Activated CD8-positive, alpha-beta T cell treated with anti-CD3 and anti-CD28 coated beads, Interleukin-2, amount 10 ng/mL, durations not matched to agents 7 days and 5 days (primary cell): ENCODE results near the gene COL9A3. TPM values are rescaled to one million over a fixed set of nuclear protein-coding genes. Genes with fewer than 3 reads are reported as not detected.
A peak's percentile ranks its signal among the peaks of the same experiment; 100 is the strongest.

Experiments used
- ATAC-seq: fragments of 150-1000 bp; cut with Tn5 transposase; one replicate; pipeline ENCODE4 v1.10.0; 2021; ENCODE audit warnings: moderate library complexity
- CTCF ChIA-PET: fragments of 350-600 bp; sonication (Branson Sonifier 250); formaldehyde crosslinking; loops from one replicate; lab custom pipeline; 2021; ENCODE audit warnings: antibody characterized with exemption; lab: Charles Lee
- POLR2A ChIA-PET: fragments of 350-600 bp; sonication (Branson Sonifier 250); formaldehyde crosslinking; loops from one replicate; lab custom pipeline; 2021; ENCODE audit warnings: antibody characterized with exemption; lab: Charles Lee
- DNase-seq: peaks from one replicate; pipeline ENCODE4 v3.0.0-alpha.2; 2020
- H3K27ac Mint-ChIP-seq: one replicate; pipeline ENCODE4 v1.8.0; 2021; ENCODE audit warnings: mild to moderate bottlenecking, mixed read lengths
- H3K27me3 Mint-ChIP-seq: one replicate; pipeline ENCODE4 v1.8.0; 2021; ENCODE audit warnings: low read depth, mixed read lengths
- H3K36me3 Mint-ChIP-seq: one replicate; pipeline ENCODE4 v1.8.0; 2021; ENCODE audit warnings: low read depth, mixed read lengths
- H3K4me1 Mint-ChIP-seq: one replicate; pipeline ENCODE4 v1.8.0; 2021; ENCODE audit warnings: low read depth, mixed read lengths
- H3K4me3 Mint-ChIP-seq: one replicate; pipeline ENCODE4 v1.8.0; 2021; ENCODE audit warnings: mild to moderate bottlenecking, mixed read lengths
- H3K9me3 Mint-ChIP-seq: one replicate; pipeline ENCODE4 v1.8.0; 2022; ENCODE audit warnings: mixed read lengths; ENCODE audit not compliant: insufficient read depth
- total RNA-seq, 2 experiments: library from RNA; stranded (reverse); gene quantifications; one replicate each; pipeline ENCODE4 v1.2.3, GENCODE V29; 2021

COL9A3 gene
- total RNA-seq, 2 experiments from 2014 or later, result not detected

DNA sequence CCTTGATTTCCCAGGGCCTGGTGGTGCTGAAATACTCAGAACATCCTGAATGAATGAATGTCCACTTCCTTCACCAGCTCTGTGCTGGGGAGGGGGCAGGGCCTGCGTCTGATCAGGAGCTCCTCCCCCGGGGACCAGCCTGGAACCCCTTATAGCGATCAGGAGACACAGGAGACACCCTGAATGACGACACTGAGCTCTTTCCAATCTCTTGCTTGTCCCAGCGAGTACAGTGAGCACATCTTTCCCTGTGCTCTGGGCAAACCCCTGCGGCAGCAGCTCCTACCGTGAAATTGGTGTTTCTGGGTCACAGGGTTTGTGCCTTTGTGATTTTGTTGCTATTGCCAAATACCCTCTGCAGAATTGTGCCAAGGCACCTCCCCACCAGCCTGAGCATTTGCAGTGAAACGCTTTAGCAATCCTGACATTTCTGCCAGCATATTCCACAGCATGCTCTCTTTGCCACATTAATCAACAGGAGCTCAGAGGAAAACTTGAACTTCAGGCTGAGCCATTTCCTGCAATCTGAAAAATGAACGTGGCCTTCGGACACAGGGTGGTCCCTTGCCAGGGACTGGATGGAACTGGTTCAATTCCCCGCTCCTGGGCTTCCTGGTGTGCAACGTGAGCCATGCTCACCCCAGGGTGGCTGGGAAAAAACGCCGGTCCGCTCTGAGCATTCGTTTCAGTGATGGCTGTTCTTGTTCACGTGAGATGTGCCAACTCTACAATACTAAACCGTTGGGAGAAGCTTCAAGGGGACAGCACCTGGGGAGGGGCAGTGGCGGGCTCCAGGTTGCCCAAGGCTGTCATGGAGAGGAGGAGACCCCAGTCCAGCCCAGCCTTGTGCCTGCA is 43.6 kb upstream of the COL9A3 start:
- Mint-ChIP-seq H3K27me3 (no peaks in the 10 kb centered on the region), H3K36me3 (no peaks in the 10 kb centered on the region), H3K4me3 (no peak overlapping the region), H3K9me3 (no peaks in the 10 kb centered on the region), H3K4me1 (peaks cover 38% of the 10 kb centered on the region), H3K27ac (no peak overlapping the region)
- DNase-seq (no peak), ATAC-seq (no peak)
- ChIA-PET CTCF (interaction anchor here (1.6 to 1.8 kb wide), 3 partner anchors 10 to 19 kb away, joined by 4 to 5 read pairs (median 5); no protein-coding TSS in a partner anchor), POLR2A (no interaction called here)

GRCh38 chr20:62773845-62774714 is 42.8 kb upstream of the COL9A3 start:
- ChIA-PET CTCF (interaction anchor here (1.6 to 2.2 kb wide), 4 partner anchors 11 to 18 kb away, joined by 4 to 6 read pairs (median 5); no protein-coding TSS in a partner anchor), POLR2A (no interaction called here)
- Mint-ChIP-seq H3K4me3 (no peak overlapping the region), H3K36me3 (no peaks in the 10 kb centered on the region), H3K4me1 (peaks cover 40% of the 10 kb centered on the region), H3K27ac (peak overlapping the region; percentile 54), H3K27me3 (no peaks in the 10 kb centered on the region), H3K9me3 (no peaks in the 10 kb centered on the region)
- no peak for DNase-seq
- ATAC-seq, result no peak

- H3K27me3 Mint-ChIP-seq, result no peaks in the 10 kb centered on the region
- ChIA-PET POLR2A (no interaction called here), CTCF (interaction anchor here (2.2 kb wide), 1 partner anchor 16 kb away, joined by 6 read pairs; no protein-coding TSS in a partner anchor)
- H3K9me3 Mint-ChIP-seq, result no peaks in the 10 kb centered on the region
- H3K4me1 Mint-ChIP-seq, result peaks cover 40% of the 10 kb centered on the region
- peak overlapping the region; percentile 69 for H3K27ac Mint-ChIP-seq
- no peak overlapping the region for H3K4me3 Mint-ChIP-seq
- DNase-seq, result no peak
- ATAC-seq, result no peak
- no peaks in the 10 kb centered on the region for H3K36me3 Mint-ChIP-seq
These were observed 42.1 kb upstream of the COL9A3 start for GRCh38 chr20:62774762-62775161.

DNA sequence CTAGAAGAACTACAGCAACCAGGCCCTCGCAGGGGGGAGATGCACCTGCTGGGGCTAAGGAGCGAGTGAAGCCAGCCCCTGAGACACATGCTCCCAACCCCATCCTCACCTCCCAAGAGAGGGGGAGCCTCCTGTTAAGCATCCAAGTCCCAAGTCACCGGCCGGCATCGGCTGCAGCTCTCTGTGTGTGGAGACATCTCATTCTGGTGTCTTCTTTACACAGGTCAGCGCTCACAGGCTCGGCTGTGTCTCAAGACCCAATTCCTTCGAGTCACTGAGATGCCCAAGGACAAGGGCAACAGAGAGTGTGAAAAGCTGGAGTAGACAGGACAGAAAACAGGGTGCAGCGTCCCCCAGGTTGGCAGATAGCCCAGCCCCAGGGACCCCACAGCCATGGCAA is 41.6 kb upstream of the COL9A3 start:
- no peak for DNase-seq
- H3K4me1 Mint-ChIP-seq, result peaks cover 40% of the 10 kb centered on the region
- no peaks in the 10 kb centered on the region for H3K27me3 Mint-ChIP-seq
- ChIA-PET POLR2A (no interaction called here), CTCF (interaction anchor here (2.2 kb wide), 1 partner anchor 16 kb away, joined by 6 read pairs; no protein-coding TSS in a partner anchor)
- no peaks in the 10 kb centered on the region for H3K36me3 Mint-ChIP-seq
- no peak overlapping the region for H3K4me3 Mint-ChIP-seq
- H3K27ac Mint-ChIP-seq, result peak overlapping the region; percentile 69
- ATAC-seq, result no peak
- H3K9me3 Mint-ChIP-seq, result no peaks in the 10 kb centered on the region

- Mint-ChIP-seq H3K4me3 (peak overlapping the region; percentile 71), H3K36me3 (no peaks in the 10 kb centered on the region), H3K27me3 (no peaks in the 10 kb centered on the region), H3K27ac (peak overlapping the region; percentile 97), H3K4me1 (peaks cover 40% of the 10 kb centered on the region), H3K9me3 (no peaks in the 10 kb centered on the region)
- POLR2A ChIA-PET, result no interaction called here
- CTCF ChIA-PET, result interaction anchor here (2.2 kb wide), 1 partner anchor 15 kb away, joined by 6 read pairs; no protein-coding TSS in a partner anchor
- ATAC-seq, result no peak
- no peak for DNase-seq
These were observed 40.7 kb upstream of the COL9A3 start for GRCh38 chr20:62776035-62776691.

GRCh38 chr20:62776692-62777527 is 39.9 kb upstream of the COL9A3 start:
- Mint-ChIP-seq H3K9me3 (no peaks in the 10 kb centered on the region), H3K4me3 (peak overlapping the region; percentile 71), H3K4me1 (peaks cover 40% of the 10 kb centered on the region), H3K36me3 (no peaks in the 10 kb centered on the region), H3K27me3 (no peaks in the 10 kb centered on the region), H3K27ac (peak overlapping the region; percentile 97)
- POLR2A ChIA-PET, result no interaction called here
- DNase-seq, result peak; percentile 86
- CTCF ChIA-PET, result no interaction called here
- peak; percentile 88 for ATAC-seq

DNA sequence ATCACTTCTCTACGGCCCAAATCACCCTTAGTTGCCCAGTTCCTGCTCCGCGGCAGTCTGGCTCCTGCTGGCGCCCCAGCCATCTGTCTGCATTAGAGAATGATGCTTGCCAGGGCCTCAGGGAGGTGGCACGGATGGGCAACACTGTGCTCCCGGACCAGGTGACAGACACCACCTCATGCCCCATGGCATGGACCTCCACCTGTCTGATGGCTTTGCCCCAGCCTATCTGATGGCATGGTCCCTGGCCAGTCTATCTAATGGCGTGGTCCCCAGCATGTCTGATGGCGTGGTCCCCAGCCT is 39.4 kb upstream of the COL9A3 start:
- Mint-ChIP-seq H3K4me1 (peaks cover 40% of the 10 kb centered on the region), H3K4me3 (no peak overlapping the region), H3K27me3 (no peaks in the 10 kb centered on the region), H3K9me3 (no peaks in the 10 kb centered on the region), H3K27ac (peak overlapping the region; percentile 97), H3K36me3 (no peaks in the 10 kb centered on the region)
- ATAC-seq, result no peak
- DNase-seq, result no peak
- CTCF ChIA-PET, result no interaction called here
- POLR2A ChIA-PET, result no interaction called here

- POLR2A ChIA-PET, result no interaction called here
- Mint-ChIP-seq H3K4me1 (peaks cover 44% of the 10 kb centered on the region), H3K27ac (peak overlapping the region; percentile 46), H3K9me3 (no peaks in the 10 kb centered on the region), H3K4me3 (no peak overlapping the region), H3K36me3 (no peaks in the 10 kb centered on the region), H3K27me3 (no peaks in the 10 kb centered on the region)
- ATAC-seq, result no peak
- CTCF ChIA-PET, result no interaction called here
- DNase-seq, result no peak
These were observed 38.8 kb upstream of the COL9A3 start for GRCh38 chr20:62778058-62778457.

- ChIA-PET POLR2A (no interaction called here), CTCF (interaction anchor here (1.1 to 1.4 kb wide), 2 partner anchors 12 to 29 kb away, joined by 4 read pairs; no protein-coding TSS in a partner anchor)
- Mint-ChIP-seq H3K4me1 (peaks cover 47% of the 10 kb centered on the region), H3K4me3 (no peak overlapping the region), H3K27me3 (no peaks in the 10 kb centered on the region), H3K36me3 (no peaks in the 10 kb centered on the region), H3K9me3 (no peaks in the 10 kb centered on the region), H3K27ac (peak overlapping the region; percentile 46)
- no peak for DNase-seq
- no peak for ATAC-seq
These were observed 38.0 kb upstream of the COL9A3 start for GRCh38 chr20:62778601-62779416.

DNA sequence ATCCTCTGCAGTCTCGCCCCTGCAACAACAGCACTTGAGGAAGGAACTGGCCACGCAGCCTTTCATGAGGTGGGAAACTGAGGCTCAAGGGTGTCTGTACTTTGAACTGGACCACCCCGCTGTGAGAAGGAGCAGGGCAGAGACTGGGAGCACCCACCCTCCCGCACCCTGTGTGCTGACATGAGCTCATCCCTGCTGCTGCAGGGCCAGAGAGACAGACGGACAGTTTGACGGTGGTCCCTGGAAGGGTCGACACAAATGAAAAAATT is 37.5 kb upstream of the COL9A3 start:
- POLR2A ChIA-PET, result no interaction called here
- Mint-ChIP-seq H3K27ac (no peak overlapping the region), H3K9me3 (no peaks in the 10 kb centered on the region), H3K4me3 (no peak overlapping the region), H3K27me3 (no peaks in the 10 kb centered on the region), H3K4me1 (peaks cover 43% of the 10 kb centered on the region), H3K36me3 (no peaks in the 10 kb centered on the region)
- CTCF ChIA-PET, result interaction anchor here (1.1 to 1.4 kb wide), 2 partner anchors 11 to 29 kb away, joined by 4 read pairs; no protein-coding TSS in a partner anchor
- DNase-seq (no peak), ATAC-seq (no peak)
